Hepatocyte (in vitro differentiated cells): Measurements from ENCODE around the gene CIZ1.
"Not testable (repeated sequence)": the region's sequence is repeated elsewhere in the genome, so short reads cannot be mapped to it uniquely, and the experiment has no call there.

ENCODE experiments used
- CTCF ChIP-seq: fragments of 200-600 bp; sonication (generic); IDR thresholded peaks from 2 replicates; pipeline ENCODE4 v1.5.1; 2016; ENCODE audit warnings: antibody characterized with exemption, mild to moderate bottlenecking; ENCODE audit not compliant: poor library complexity
- EZH2 ChIP-seq: fragments of 200-600 bp; sonication (generic); IDR thresholded peaks from 2 replicates; pipeline ENCODE4 v1.6.1; 2016; ENCODE audit warnings: antibody characterized with exemption, mild to moderate bottlenecking, borderline replicate concordance

GRCh38 chr9:128130651-128131050 lies 60.7 kb downstream of the CIZ1 start:
- not testable (repeated sequence) for TF ChIP-seq CTCF, EZH2
